ENCODE results near the gene TDRD7. TPM values are rescaled to one million over a fixed set of nuclear protein-coding genes. Genes with fewer than 3 reads are reported as not detected.

TDRD7 gene
- polyA plus RNA-seq, 2 of the 4 experiments (the other 2 are of a cell fraction): 11.5 to 15.7 TPM

- TF ChIP-seq ELK1 (IDR thresholded peaks at IDR 0.05; ENCODE audit: low read depth, low read length) (no peak), POLR2AphosphoS2 (conservative IDR thresholded peaks at IDR 0.05; ENCODE audit: low read length) (no peak), CTCF (IDR thresholded peaks at IDR 0.05) (no peak)
These were observed 68.9 kb downstream of the TDRD7 start (continued) for GRCh38 chr9:97480749-97481148.

- ATAC-seq (no peak), DNase-seq (ENCODE audit: low read depth in 1 of 2, low spot score in 1 of 2) (no peak), FAIRE-seq (no peak)
- H3K4me2 ChIP-seq: no peak overlapping the region
- no peaks in the 10 kb centered on the region for H3K4me1 ChIP-seq
- ChIA-PET CTCF (interaction anchor here (0.7 to 5.2 kb wide), 5 partner anchors 10 to 114 kb away, joined by 3 to 36 read pairs (median 5); no protein-coding TSS in a partner anchor), POLR2A (interaction anchor here (1.2 kb wide), 1 partner anchor 149 kb away, joined by 3 read pairs; the partner anchor contains the start of genes NCBP1 and TSTD2)
- H3K9me3 ChIP-seq: peaks cover 3% of the 10 kb centered on the region; the same call in 1 of the 3 replicates
- 97% methylated on average over 1 of the region's 1 CpG for WGBS (ENCODE audit: missing lambda C conversion rate)
- TF ChIP-seq GATA3 (IDR thresholded peaks at IDR 0.05; ENCODE audit: borderline replicate concordance) (no peak), JUN (IDR thresholded peaks at IDR 0.05) (no peak), NPAS2 (CRISPR knock-in tag; IDR thresholded peaks at IDR 0.05; ENCODE audit: borderline replicate concordance) (no peak)
- no peak overlapping the region for H3K4me3 ChIP-seq
- no peak overlapping the region for H3K27ac ChIP-seq
These were observed 72.2 kb downstream of the TDRD7 start for GRCh38 chr9:97484134-97484533.

- Histone ChIP-seq H3K4me2 (no peak overlapping the region), H3K4me3 (no peak overlapping the region), H3K9me3 (peaks cover 3% of the 10 kb centered on the region; the same call in 1 of the 3 replicates), H3K4me1 (no peaks in the 10 kb centered on the region), H3K27ac (no peak overlapping the region)
- 60% methylated on average over 2 of the region's 2 CpGs for WGBS (ENCODE audit: missing lambda C conversion rate)
- ATAC-seq (peak; percentile 50 to 74; a peak in 5 of 6 replicates), DNase-seq (ENCODE audit: low read depth in 1 of 2, low spot score in 1 of 2) (peak in 1 of 2 experiments; percentile 37), FAIRE-seq (no peak)
- ChIA-PET POLR2A (no interaction called here), CTCF (interaction anchor here (1.4 to 5.2 kb wide), 6 partner anchors 9 to 630 kb away, joined by 3 to 36 read pairs (median 6); no protein-coding TSS in a partner anchor)
- TF ChIP-seq ELK1 (IDR thresholded peaks at IDR 0.05; ENCODE audit: low read depth, low read length): no peak
- no peak for TF ChIP-seq KDM1A (IDR thresholded peaks at IDR 0.05; ENCODE audit: low read depth)
- TF ChIP-seq HMGXB4 (CRISPR knock-in tag; IDR thresholded peaks at IDR 0.05; ENCODE audit: borderline replicate concordance): no peak
- TF ChIP-seq SREBF2 (IDR thresholded peaks at IDR 0.05): no peak
- TF ChIP-seq RAD21 (conservative IDR thresholded peaks at IDR 0.05 in 1 of 2, IDR thresholded peaks at IDR 0.05 in 1 of 2): 0 out of 5 replicates have a peak, but pooled peaks of 1 of the 2 experiments have one; percentile 19
- TF ChIP-seq CHD2 (IDR thresholded peaks at IDR 0.05; ENCODE audit: low read length, partially characterized antibody): no peak
- no peak for TF ChIP-seq RARB (CRISPR knock-in tag; IDR thresholded peaks at IDR 0.05)
- no peak for TF ChIP-seq CBX8 (IDR thresholded peaks at IDR 0.05)
- TF ChIP-seq CTCF (IDR thresholded peaks at IDR 0.05): peak; percentile 7; the same call in 1 of the 3 replicates
- TF ChIP-seq PBX3 (IDR thresholded peaks at IDR 0.05): no peak
These were observed 75.2 kb downstream of the TDRD7 start for GRCh38 chr9:97487107-97487506.

All from A549 (cell line).